ENCODE data around the gene FARS2.

FARS2 gene

GRCh38 chr6:5425267-5425666, 164.0 kb downstream of the FARS2 start:
- H3K27ac ChIP-seq, result no peak overlapping the region
- ChIA-PET POLR2A (ENCODE audit: low non-redundant PET) (no interaction called here), CTCF (interaction anchor here (0.6 kb wide), 1 partner anchor 827 kb away, joined by 3 read pairs; no protein-coding TSS in a partner anchor)
- TF ChIP-seq, protein P1, sequence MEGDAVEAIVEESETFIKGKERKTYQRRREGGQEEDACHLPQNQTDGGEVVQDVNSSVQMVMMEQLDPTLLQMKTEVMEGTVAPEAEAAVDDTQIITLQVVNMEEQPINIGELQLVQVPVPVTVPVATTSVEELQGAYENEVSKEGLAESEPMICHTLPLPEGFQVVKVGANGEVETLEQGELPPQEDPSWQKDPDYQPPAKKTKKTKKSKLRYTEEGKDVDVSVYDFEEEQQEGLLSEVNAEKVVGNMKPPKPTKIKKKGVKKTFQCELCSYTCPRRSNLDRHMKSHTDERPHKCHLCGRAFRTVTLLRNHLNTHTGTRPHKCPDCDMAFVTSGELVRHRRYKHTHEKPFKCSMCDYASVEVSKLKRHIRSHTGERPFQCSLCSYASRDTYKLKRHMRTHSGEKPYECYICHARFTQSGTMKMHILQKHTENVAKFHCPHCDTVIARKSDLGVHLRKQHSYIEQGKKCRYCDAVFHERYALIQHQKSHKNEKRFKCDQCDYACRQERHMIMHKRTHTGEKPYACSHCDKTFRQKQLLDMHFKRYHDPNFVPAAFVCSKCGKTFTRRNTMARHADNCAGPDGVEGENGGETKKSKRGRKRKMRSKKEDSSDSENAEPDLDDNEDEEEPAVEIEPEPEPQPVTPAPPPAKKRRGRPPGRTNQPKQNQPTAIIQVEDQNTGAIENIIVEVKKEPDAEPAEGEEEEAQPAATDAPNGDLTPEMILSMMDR (conservative IDR thresholded peaks at IDR 0.05; ENCODE audit: low read depth), result no peak
- no peak for DNase-seq (ENCODE audit: low spot score)

GRCh38 chr6:5425797-5426196, 164.5 kb downstream of the FARS2 start:
- no peak overlapping the region for H3K27ac ChIP-seq
- TF ChIP-seq, protein P1 (conservative IDR thresholded peaks at IDR 0.05; ENCODE audit: low read depth), result no peak
- DNase-seq (ENCODE audit: low spot score), result no peak
- POLR2A ChIA-PET (ENCODE audit: low non-redundant PET), result no interaction called here
- CTCF ChIA-PET, result interaction anchor here (0.6 kb wide), 1 partner anchor 827 kb away, joined by 3 read pairs; no protein-coding TSS in a partner anchor

DNA sequence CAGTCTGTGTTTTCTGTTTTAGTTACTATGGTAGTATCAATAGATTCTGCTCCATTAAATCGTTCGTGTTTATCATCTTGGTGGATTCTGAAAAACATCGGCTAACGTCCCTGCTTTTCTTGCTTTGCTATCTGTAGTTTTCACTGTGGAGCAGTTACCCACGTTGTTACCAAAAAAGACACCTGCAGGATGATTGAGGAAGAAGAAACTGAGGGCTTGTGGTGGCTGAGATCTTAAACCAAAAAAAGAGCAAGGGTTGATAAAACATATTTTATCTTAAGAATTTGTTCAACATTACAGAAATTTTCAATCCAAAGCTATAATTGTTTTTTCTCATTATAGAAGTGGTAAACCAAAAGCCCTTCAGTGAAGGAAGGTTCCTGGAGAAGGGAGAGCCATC, 166.3 kb downstream of the FARS2 start:
- ChIA-PET POLR2A (ENCODE audit: low non-redundant PET) (no interaction called here), CTCF (no interaction called here)
- TF ChIP-seq, protein P1 (conservative IDR thresholded peaks at IDR 0.05; ENCODE audit: low read depth), result no peak
- no peak overlapping the region for H3K27ac ChIP-seq
- DNase-seq (ENCODE audit: low spot score), result no peak

DNA sequence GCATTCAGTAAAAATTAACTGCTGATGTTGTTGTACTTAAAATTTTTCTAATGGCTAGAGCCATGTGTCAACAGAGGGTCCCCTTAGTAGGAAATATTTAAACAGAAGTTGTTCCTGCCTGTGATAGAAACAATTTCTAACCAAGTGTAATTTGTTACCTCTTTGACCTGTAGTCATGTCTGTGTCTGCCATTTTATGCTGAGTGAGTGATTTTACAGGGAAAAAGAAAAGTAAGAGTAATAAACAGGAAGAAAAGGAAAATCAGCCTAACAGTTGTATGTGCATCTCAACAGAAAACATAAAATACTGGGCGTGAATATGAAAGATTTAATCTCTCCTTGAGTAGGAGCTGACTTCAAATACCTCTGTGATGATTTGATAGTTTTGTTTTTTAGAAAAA, 172.0 kb downstream of the FARS2 start:
- ChIA-PET CTCF (no interaction called here), POLR2A (ENCODE audit: low non-redundant PET) (no interaction called here)
- H3K27ac ChIP-seq, result no peak overlapping the region
- DNase-seq (ENCODE audit: low spot score), result no peak
- TF ChIP-seq, protein P1 (conservative IDR thresholded peaks at IDR 0.05; ENCODE audit: low read depth), result no peak

DNA sequence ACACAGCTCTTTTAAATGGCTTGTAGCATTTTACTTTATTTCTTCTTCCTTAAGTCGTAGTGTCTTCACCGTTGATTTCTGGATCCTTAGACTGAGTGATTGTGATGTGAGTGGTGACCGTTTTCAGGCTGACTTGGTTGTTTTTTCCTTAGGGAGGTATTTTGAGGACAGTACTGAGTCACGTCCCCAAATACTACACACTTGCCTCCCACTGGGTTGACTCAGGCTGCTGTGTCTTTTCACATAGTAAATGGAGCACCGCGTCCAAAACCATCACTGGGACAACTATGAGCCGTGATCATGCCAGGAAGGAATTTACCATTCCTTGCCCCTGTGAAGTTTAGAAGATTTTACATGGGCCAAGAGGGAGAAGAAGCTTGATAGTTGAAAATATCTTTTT, 174.1 kb downstream of the FARS2 start:
- no peak overlapping the region for H3K27ac ChIP-seq
- TF ChIP-seq, protein P1 (conservative IDR thresholded peaks at IDR 0.05; ENCODE audit: low read depth), result no peak
- CTCF ChIA-PET, result interaction anchor here (0.7 kb wide), 1 partner anchor 44 kb away, joined by 3 read pairs; no protein-coding TSS in a partner anchor
- no peak for DNase-seq (ENCODE audit: low spot score)
- POLR2A ChIA-PET (ENCODE audit: low non-redundant PET), result no interaction called here

GRCh38 chr6:5438922-5439584, 177.7 kb downstream of the FARS2 start:
- DNase-seq (ENCODE audit: low spot score), result no peak
- TF ChIP-seq, protein P1 (conservative IDR thresholded peaks at IDR 0.05; ENCODE audit: low read depth), result no peak
- ChIA-PET POLR2A (ENCODE audit: low non-redundant PET) (no interaction called here), CTCF (no interaction called here)
- no peak overlapping the region for H3K27ac ChIP-seq
